Measurements from ENCODE around the gene JAK3. TPM values are rescaled to one million over a fixed set of nuclear protein-coding genes. Genes with fewer than 3 reads are reported as not detected.
"Not testable (repeated sequence)": the region's sequence is repeated elsewhere in the genome, so short reads cannot be mapped to it uniquely, and the experiment has no call there.

Gene JAK3
- polyA plus RNA-seq, 3 donors = 3.2 to 5.0 (median 3.8) TPM

- DNase-seq = no peak
These were observed 40.0 kb downstream of the JAK3 start for GRCh38 chr19:17807731-17808316.

- DNase-seq = no peak
These were observed 40.8 kb downstream of the JAK3 start for GRCh38 chr19:17806945-17807344.

GRCh38 chr19:17805427-17805826, 42.4 kb downstream of the JAK3 start:
- DNase-seq = no peak

- no peak for DNase-seq
These were observed 44.4 kb downstream of the JAK3 start for GRCh38 chr19:17803264-17803896.

- DNase-seq = no peak
These were observed 45.5 kb downstream of the JAK3 start for GRCh38 chr19:17802137-17802858.

GRCh38 chr19:17798599-17798998, 49.2 kb downstream of the JAK3 start:
- DNase-seq = not testable (repeated sequence)

- no peak for DNase-seq
These were observed 50.2 kb downstream of the JAK3 start for GRCh38 chr19:17797424-17798201.

- DNase-seq = no peak
These were observed 50.9 kb downstream of the JAK3 start for GRCh38 chr19:17796838-17797423.

- DNase-seq = no peak
These were observed 51.6 kb downstream of the JAK3 start for GRCh38 chr19:17796013-17796837.

GRCh38 chr19:17795495-17795856, 52.3 kb downstream of the JAK3 start:
- DNase-seq = no peak

- DNase-seq = no peak
These were observed 52.9 kb downstream of the JAK3 start, which contains the start of gene B3GNT3 for GRCh38 chr19:17794731-17795494. B3GNT3 (plus strand) TSS chr19:17795138; CDS start chr19:17807808, 12,670 bp downstream.

- no peak for DNase-seq
These were observed 53.4 kb downstream of the JAK3 start for GRCh38 chr19:17794412-17794730.

- no peak for DNase-seq
These were observed 57.6 kb downstream of the JAK3 start for GRCh38 chr19:17790059-17790780.

- no peak for DNase-seq
These were observed 59.1 kb downstream of the JAK3 start for GRCh38 chr19:17788632-17789031.

GRCh38 chr19:17787274-17787913, 60.4 kb downstream of the JAK3 start:
- no peak for DNase-seq

GRCh38 chr19:17784201-17785008, 63.4 kb downstream of the JAK3 start:
- DNase-seq = peak; percentile 77

GRCh38 chr19:17783721-17784120, 64.1 kb downstream of the JAK3 start:
- DNase-seq = not testable (repeated sequence)

GRCh38 chr19:17780781-17781180, 67.0 kb downstream of the JAK3 start:
- no peak for DNase-seq

Data from renal pelvis (tissue), 4 donors.